ENCODE data around the gene GSTT2B.
"Not testable (repeated sequence)": the region's sequence is repeated elsewhere in the genome, so short reads cannot be mapped to it uniquely, and the experiment has no call there.

The GSTT2B gene

DNA sequence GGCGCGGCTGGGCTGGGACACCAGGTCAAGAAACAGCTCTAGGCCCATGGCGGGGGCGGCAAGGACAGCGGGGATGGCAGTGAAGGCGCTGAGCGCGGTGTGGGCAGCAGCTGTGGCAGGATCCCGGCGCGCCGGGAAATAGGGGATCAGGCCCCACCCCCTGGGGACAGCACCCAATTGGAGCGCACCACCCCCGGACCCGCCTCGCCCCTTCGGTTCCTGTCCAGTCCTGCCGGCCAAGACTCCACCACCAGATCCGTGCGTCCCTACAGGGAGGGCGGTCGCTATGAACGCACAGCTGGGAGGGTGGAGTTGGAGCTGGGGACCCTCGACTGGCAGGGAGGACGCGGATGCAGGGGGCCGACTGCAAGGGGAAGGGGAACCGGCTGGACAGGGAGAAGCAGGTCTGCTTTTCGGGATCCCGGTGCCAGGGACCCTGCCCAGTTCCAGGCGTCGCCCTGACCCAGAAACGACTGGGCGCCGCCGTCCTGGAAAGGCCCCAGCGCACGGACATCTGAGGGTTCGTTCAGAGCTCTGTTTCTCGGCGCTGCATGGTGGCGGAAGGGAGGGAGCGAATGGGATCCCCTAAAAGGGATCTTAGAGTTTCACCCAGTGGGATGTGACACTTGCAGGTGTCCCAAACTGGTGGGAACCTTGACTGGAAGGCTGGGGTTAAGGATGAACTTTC lies at the start of gene GSTT2B:
Gene GSTT2B (minus strand): TSS at position 112 of the 688 bp plus-strand sequence. CDS start 64 bp downstream, at position 48.
- H3K27ac ChIP-seq: not testable (repeated sequence)

DNA sequence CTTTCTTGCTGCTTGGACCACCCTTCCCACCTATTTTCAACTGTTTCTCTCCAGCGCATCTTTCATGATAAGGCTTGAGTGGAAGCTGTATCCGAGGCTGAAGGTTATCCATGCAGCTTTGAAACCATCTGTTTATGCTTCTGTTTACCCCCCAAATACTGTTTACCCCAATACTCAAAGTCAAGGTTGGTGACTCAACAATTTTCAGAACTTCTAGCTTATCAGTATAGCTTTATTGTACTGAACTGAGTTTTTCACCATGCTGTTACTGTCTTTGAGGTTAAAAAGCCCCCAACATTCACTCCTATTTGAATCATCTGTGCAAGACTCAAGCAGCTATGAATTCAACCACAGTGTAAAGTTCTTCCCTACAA lies 49.0 kb upstream of the GSTT2B start:
- H3K27ac ChIP-seq: no peak overlapping the region; the same call in 1 of the 2 replicates
- TF ChIP-seq, protein P1, sequence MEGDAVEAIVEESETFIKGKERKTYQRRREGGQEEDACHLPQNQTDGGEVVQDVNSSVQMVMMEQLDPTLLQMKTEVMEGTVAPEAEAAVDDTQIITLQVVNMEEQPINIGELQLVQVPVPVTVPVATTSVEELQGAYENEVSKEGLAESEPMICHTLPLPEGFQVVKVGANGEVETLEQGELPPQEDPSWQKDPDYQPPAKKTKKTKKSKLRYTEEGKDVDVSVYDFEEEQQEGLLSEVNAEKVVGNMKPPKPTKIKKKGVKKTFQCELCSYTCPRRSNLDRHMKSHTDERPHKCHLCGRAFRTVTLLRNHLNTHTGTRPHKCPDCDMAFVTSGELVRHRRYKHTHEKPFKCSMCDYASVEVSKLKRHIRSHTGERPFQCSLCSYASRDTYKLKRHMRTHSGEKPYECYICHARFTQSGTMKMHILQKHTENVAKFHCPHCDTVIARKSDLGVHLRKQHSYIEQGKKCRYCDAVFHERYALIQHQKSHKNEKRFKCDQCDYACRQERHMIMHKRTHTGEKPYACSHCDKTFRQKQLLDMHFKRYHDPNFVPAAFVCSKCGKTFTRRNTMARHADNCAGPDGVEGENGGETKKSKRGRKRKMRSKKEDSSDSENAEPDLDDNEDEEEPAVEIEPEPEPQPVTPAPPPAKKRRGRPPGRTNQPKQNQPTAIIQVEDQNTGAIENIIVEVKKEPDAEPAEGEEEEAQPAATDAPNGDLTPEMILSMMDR (IDR thresholded peaks at IDR 0.05): no peak
- no peak for TF ChIP-seq ZFX (IDR thresholded peaks at IDR 0.05; ENCODE audit: borderline replicate concordance)

DNA sequence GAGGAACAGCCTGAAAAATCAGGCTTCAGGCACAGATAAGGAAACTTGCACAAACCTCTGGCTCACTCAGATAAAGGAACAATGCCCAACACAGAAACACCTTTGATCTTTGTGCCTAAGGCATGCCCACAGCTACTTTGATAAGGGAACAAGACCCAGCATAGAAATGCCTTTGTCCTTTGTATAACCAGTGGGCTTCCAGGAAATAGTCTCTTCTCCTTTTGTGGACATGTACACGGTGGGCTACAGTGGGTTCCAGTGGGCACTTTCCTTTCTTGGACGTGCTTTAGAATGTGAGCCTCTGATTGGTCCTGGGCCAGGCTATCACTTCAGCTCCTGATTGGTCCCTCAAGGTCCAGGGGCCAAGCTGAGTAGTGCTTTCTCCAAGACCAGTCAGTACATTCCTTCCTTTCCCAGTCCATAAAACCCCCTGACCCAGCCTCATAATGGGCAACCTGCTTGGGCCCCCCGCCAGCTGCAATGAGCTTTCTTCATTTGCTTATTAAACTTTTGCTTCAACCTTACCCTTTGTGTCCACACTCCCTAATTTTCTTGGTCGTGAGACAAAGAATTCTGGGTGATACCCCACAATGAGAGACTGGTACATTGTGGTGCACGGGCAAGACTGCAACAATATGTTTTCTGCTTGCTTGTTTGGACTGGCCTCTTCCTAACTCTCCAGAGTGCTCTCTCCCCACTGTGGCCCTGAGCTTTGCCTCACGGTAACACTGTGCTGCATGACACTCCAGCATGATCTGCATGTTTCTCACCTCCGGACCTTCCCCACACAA lies 48.4 kb upstream of the GSTT2B start:
- H3K27ac ChIP-seq: no peak overlapping the region

GRCh38 chr22:24008381-24009226 lies 47.6 kb upstream of the GSTT2B start:
- TF ChIP-seq, protein P1 (IDR thresholded peaks at IDR 0.05): no peak
- TF ChIP-seq ZFX (IDR thresholded peaks at IDR 0.05; ENCODE audit: borderline replicate concordance): no peak
- no peak overlapping the region for H3K27ac ChIP-seq

More for the DNA sequence above, 48.4 kb upstream of the GSTT2B start:
- no peak for TF ChIP-seq ZFX (IDR thresholded peaks at IDR 0.05; ENCODE audit: borderline replicate concordance)
- TF ChIP-seq, protein P1 (IDR thresholded peaks at IDR 0.05): no peak

DNA sequence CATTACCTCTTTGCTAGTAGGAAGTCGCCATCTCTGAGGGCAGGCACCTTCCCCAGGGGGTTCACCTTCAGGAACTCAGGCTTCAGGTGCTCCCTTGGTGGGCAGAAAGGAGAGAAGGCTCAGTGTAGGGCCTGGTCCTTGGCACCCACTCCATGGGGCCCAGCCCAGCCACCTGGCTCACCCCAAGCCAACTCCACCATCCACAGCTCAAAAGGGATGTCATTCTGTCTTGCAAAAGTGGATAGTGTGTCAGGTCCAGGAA lies 47.0 kb upstream of the GSTT2B start:
- no peak for TF ChIP-seq ZFX (IDR thresholded peaks at IDR 0.05; ENCODE audit: borderline replicate concordance)
- TF ChIP-seq, protein P1 (IDR thresholded peaks at IDR 0.05): no peak
- no peak overlapping the region for H3K27ac ChIP-seq

- no peak overlapping the region for H3K27ac ChIP-seq
- TF ChIP-seq, protein P1 (IDR thresholded peaks at IDR 0.05): no peak
- no peak for TF ChIP-seq ZFX (IDR thresholded peaks at IDR 0.05; ENCODE audit: borderline replicate concordance)
These were observed 46.4 kb upstream of the GSTT2B start for GRCh38 chr22:24007253-24008021.

DNA sequence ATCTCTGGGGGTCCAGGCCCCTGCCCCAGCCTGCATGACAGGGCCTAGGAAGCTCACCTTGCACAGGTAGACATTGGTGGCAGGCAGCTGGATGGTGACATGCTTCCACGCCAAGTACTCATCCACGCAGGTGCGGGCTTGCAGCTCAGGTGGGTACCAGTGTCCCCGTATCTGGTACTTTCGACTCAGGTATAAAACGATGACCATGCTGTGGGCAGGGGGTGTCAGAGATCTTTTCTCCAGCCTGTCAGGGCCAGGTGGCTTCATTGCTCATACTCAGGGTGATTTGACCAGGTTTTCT lies 45.9 kb upstream of the GSTT2B start:
- H3K27ac ChIP-seq: no peak overlapping the region
- TF ChIP-seq ZFX (IDR thresholded peaks at IDR 0.05; ENCODE audit: borderline replicate concordance): no peak
- TF ChIP-seq, protein P1 (IDR thresholded peaks at IDR 0.05): no peak
